Measurements from ENCODE around the gene BDKRB1.

BDKRB1 gene

GRCh38 chr14:96255501-96256366 lies at the start of gene BDKRB1:
Gene BDKRB1, plus strand, starts transcription at chr14:96256210. Its CDS starts 7,473 bp downstream, at chr14:96263683.
- no peak for DNase-seq

- DNase-seq = no peak
Measured at GRCh38 chr14:96206461-96206860, 49.5 kb upstream of the BDKRB1 start.

GRCh38 chr14:96207686-96208085 lies 48.3 kb upstream of the BDKRB1 start:
- no peak for DNase-seq

GRCh38 chr14:96208739-96209138 lies 47.3 kb upstream of the BDKRB1 start:
- DNase-seq = no peak

- no peak for DNase-seq
Measured at GRCh38 chr14:96212140-96212539, 43.9 kb upstream of the BDKRB1 start.

- DNase-seq = no peak
Measured at GRCh38 chr14:96212896-96213295, 43.1 kb upstream of the BDKRB1 start.

GRCh38 chr14:96213871-96214465 lies 42.0 kb upstream of the BDKRB1 start:
- DNase-seq = no peak

- DNase-seq = no peak
Measured at GRCh38 chr14:96214793-96215192, 41.2 kb upstream of the BDKRB1 start.

GRCh38 chr14:96215452-96216244 lies 40.4 kb upstream of the BDKRB1 start:
- DNase-seq = no peak

GRCh38 chr14:96216627-96217026 lies 39.4 kb upstream of the BDKRB1 start:
- no peak for DNase-seq

GRCh38 chr14:96217376-96217913 lies 38.6 kb upstream of the BDKRB1 start:
- DNase-seq = peak; percentile 36

- DNase-seq = no peak
Measured at GRCh38 chr14:96221109-96221650, 34.8 kb upstream of the BDKRB1 start.

GRCh38 chr14:96221841-96222240 lies 34.2 kb upstream of the BDKRB1 start:
- no peak for DNase-seq

- no peak for DNase-seq
Measured at GRCh38 chr14:96224480-96225096, 31.4 kb upstream of the BDKRB1 start.

- no peak for DNase-seq
Measured at GRCh38 chr14:96225213-96225612, 30.8 kb upstream of the BDKRB1 start.

GRCh38 chr14:96225745-96226151 lies 30.3 kb upstream of the BDKRB1 start:
- DNase-seq = peak; percentile 13

GRCh38 chr14:96227428-96227827 lies 28.6 kb upstream of the BDKRB1 start:
- DNase-seq = no peak

GRCh38 chr14:96229315-96229714 lies 26.7 kb upstream of the BDKRB1 start:
- DNase-seq = no peak

- no peak for DNase-seq
Measured at GRCh38 chr14:96231056-96231455, 25.0 kb upstream of the BDKRB1 start.

GRCh38 chr14:96231526-96232130 lies 24.4 kb upstream of the BDKRB1 start:
- DNase-seq = no peak

GRCh38 chr14:96232506-96232905 lies 23.5 kb upstream of the BDKRB1 start:
- no peak for DNase-seq

GRCh38 chr14:96233661-96234060 lies 22.3 kb upstream of the BDKRB1 start:
- no peak for DNase-seq

Data from COR-L47 (cell line).